K562 (cell line): ENCODE data around the gene ZNF488. TPM values are rescaled to one million over a fixed set of nuclear protein-coding genes. Genes with fewer than 3 reads are reported as not detected.
A peak's percentile ranks its signal among the peaks of the same experiment; 100 is the strongest.

ENCODE experiments used
- CBFA2T3 ChIP-seq: fragments of 450-650 bp; IDR thresholded peaks from 2 replicates; pipeline ENCODE4 v1.6.1; 2017
- CGGBP1 ChIP-seq: fragments of 250-450 bp; sonication (Bioruptor Pico); IDR thresholded peaks from 2 replicates; pipeline ENCODE4 v1.9.0; 2021; ENCODE audit warnings: mild to moderate bottlenecking
- E2F6 ChIP-seq, 2 experiments: IDR thresholded peaks; 2 replicates each; pipeline ENCODE4 v1.6.1; 2011; ENCODE audit warnings: borderline replicate concordance in 1 of 2, control low read depth in 1 of 2, low read depth in 1 of 2, low read length in 1 of 2, mild to moderate bottlenecking in 1 of 2, mixed read lengths in 1 of 2, moderate library complexity in 1 of 2; ENCODE audit not compliant: insufficient read depth in 1 of 2, insufficient read length in 1 of 2, poor library complexity in 1 of 2, severe bottlenecking in 1 of 2; ENCODE audit errors: extremely low read depth in 1 of 2
- ERF ChIP-seq: fragments of 450-650 bp; formaldehyde crosslinking; IDR thresholded peaks from 2 replicates; pipeline ENCODE4 v1.4.0; 2020; ENCODE audit warnings: mild to moderate bottlenecking, mixed read lengths
- EZH2 ChIP-seq: IDR thresholded peaks from 2 replicates; pipeline ENCODE4 v1.6.1; 2012; ENCODE audit warnings: low read depth, mild to moderate bottlenecking, inconsistent platforms, low read length, borderline replicate concordance
- ID3 ChIP-seq, 2 experiments: fragments of 250-450 bp in 1 of 2; fragments of 450-650 bp in 1 of 2; sonication (Bioruptor Pico) in 1 of 2; IDR thresholded peaks; 2 replicates each; pipeline versions ENCODE4 v1.6.1 to v1.8.0; 2016 to 2021; ENCODE audit warnings: mild to moderate bottlenecking in 2 of 2, moderate library complexity in 2 of 2, missing compliant biosample characterization in 1 of 2, missing genetic modification characterization in 1 of 2
- KHSRP ChIP-seq: fragments of 450-650 bp; IDR thresholded peaks from 2 replicates; pipeline ENCODE4 v1.6.1; 2017
- MCM3 ChIP-seq: fragments of 450-650 bp; IDR thresholded peaks from 2 replicates; pipeline ENCODE4 v1.6.1; 2016
- MTA1 ChIP-seq: fragments of 450-650 bp; IDR thresholded peaks from 2 replicates; pipeline ENCODE4 v1.6.1; 2017; ENCODE audit warnings: borderline replicate concordance
- NFE2L1 ChIP-seq: fragments of 450-650 bp; IDR thresholded peaks from 2 replicates; pipeline ENCODE4 v1.6.1; 2016; ENCODE audit warnings: missing genetic modification characterization, low read depth, mild to moderate bottlenecking, missing compliant biosample characterization, moderate library complexity, borderline replicate concordance
- POLR3A ChIP-seq: IDR thresholded peaks from 2 replicates; pipeline ENCODE4 v1.6.1; 2011; ENCODE audit warnings: borderline replicate concordance, mild to moderate bottlenecking, moderate library complexity; ENCODE audit not compliant: insufficient read length, insufficient read depth; ENCODE audit errors: extremely low read depth
- SFPQ ChIP-seq: fragments of 200-400 bp; formaldehyde crosslinking; IDR thresholded peaks from 2 replicates; pipeline ENCODE4 v1.6.1; 2017; ENCODE audit warnings: mild to moderate bottlenecking, low read depth, low read length, moderate library complexity
- SMC3 ChIP-seq: conservative IDR thresholded peaks from 2 replicates; pipeline ENCODE4 v1.6.1; 2011; ENCODE audit warnings: low read depth, low read length, improper control_type of control experiment; ENCODE audit not compliant: insufficient read depth
- SPI1 ChIP-seq: IDR thresholded peaks from 2 replicates; pipeline ENCODE4 v1.6.1; 2011; ENCODE audit warnings: low read depth, low read length, control low read depth, borderline replicate concordance
- TAL1 ChIP-seq: fragments of 450-650 bp; IDR thresholded peaks from 2 replicates; pipeline ENCODE4 v1.6.1; 2016; ENCODE audit warnings: mild to moderate bottlenecking
- TFAM ChIP-seq: fragments of 250-450 bp; sonication (Bioruptor Pico); conservative IDR thresholded peaks from 2 replicates; pipeline ENCODE4 v1.5.0; 2021; ENCODE audit warnings: mild to moderate bottlenecking, moderate library complexity
- XRCC4 ChIP-seq: IDR thresholded peaks from one replicate; pipeline ENCODE4 v1.6.1; 2011; ENCODE audit not compliant: insufficient read depth, insufficient read length; ENCODE audit errors: extremely low read depth
- ZNF518B ChIP-seq: fragments of 250-450 bp; sonication (Bioruptor Pico); IDR thresholded peaks from 2 replicates; pipeline ENCODE4 v1.5.0; 2021; ENCODE audit warnings: mild to moderate bottlenecking, moderate library complexity
- ZNF589 ChIP-seq: fragments of 200-800 bp; sonication (Bioruptor generic); IDR thresholded peaks from 2 replicates; pipeline ENCODE4 v1.6.1; 2016; ENCODE audit warnings: low read depth, missing genetic modification characterization, missing compliant biosample characterization
- ZNF77 ChIP-seq: fragments of 250-450 bp; sonication (Bioruptor Pico); IDR thresholded peaks from 2 replicates; pipeline ENCODE4 v1.5.0; 2020
- polyA plus RNA-seq, 8 experiments: library from polyadenylated mRNA; depleted of rRNA in 4 of 8; stranded (reverse) in 5 of 8; unstranded in 3 of 8; fragments of >200 nt; fragmentation: Nextera tagmentation in 2 of 8; fragmentation: Illumina TruSeq in 1 of 8; extraction: Ambion mirVana in 2 of 8; extraction: Trizol in 1 of 8; gene quantifications; 2 replicates each; pipeline versions ENCODE4 v1.2.1 to v1.2.3, GENCODE V29; 2011 to 2014; ENCODE audit warnings: inconsistent platforms in 1 of 8, missing spikeins in 1 of 8
- total RNA-seq, 7 experiments: library from RNA; depleted of rRNA in 6 of 7; stranded (reverse); fragments of >200 nt in 6 of 7; fragmentation: Illumina TruSeq in 2 of 7; extraction: Trizol in 2 of 7; gene quantifications; 2 replicates each; pipeline versions ENCODE4 v1.2.1 to v1.2.3, GENCODE V29; 2011 to 2021; ENCODE audit warnings: low replicate concordance in 1 of 7

Gene ZNF488
- total and polyA plus RNA-seq, 9 of the 15 experiments (the other 6 are each of a cell fraction or from before 2014, with no cell fraction given) = 0.03 to 0.09 (median 0.05) TPM; not detected in 3

GRCh38 chr10:47336387-47337134, 47.5 kb downstream of the ZNF488 start (continued):
- TF ChIP-seq CGGBP1 (CRISPR knock-in tag) (no peak), NFE2L1 (tag) (no peak), SPI1 (no peak), POLR3A (no peak), E2F6 (IDR thresholded peaks at IDR 0.05; ENCODE audit: borderline replicate concordance in 1 of 2, extremely low read depth in 1 of 2, insufficient read depth in 1 of 2, insufficient read length in 1 of 2, low read depth in 1 of 2, low read length in 1 of 2, poor library complexity in 1 of 2, severe bottlenecking in 1 of 2) (no peak), TAL1 (peak; percentile 60; the same call in 1 of the 2 replicates), ID3 (CRISPR knock-in tag; IDR thresholded peaks at IDR 0.05) (no peak), ID3 (tag; IDR thresholded peaks at IDR 0.05) (no peak), XRCC4 (no peak), KHSRP (no peak), SMC3 (no peak), CBFA2T3 (peak; percentile 78), ERF (CRISPR knock-in tag) (no peak), MCM3 (no peak), ZNF589 (CRISPR knock-in tag) (no peak), EZH2 (0 out of 2 replicates have a peak, but pooled peaks have one; percentile 45), SFPQ (no peak), TFAM (CRISPR knock-in tag) (no peak), ZNF77 (CRISPR knock-in tag) (no peak), MTA1 (no peak), ZNF518B (CRISPR knock-in tag) (no peak)
